WTC11 (cell line): ENCODE measurements around the gene PXN. TPM values are rescaled to one million over a fixed set of nuclear protein-coding genes. Genes with fewer than 3 reads are reported as not detected.

Source experiments
- ATAC-seq: fragments of 200-7000 bp; cut with Tn5 transposase; 2 replicates; pipeline ENCODE4 v1.10.0; 2021; ENCODE audit warnings: mild to moderate bottlenecking, moderate library complexity
- CTCF ChIA-PET: fragments of 300-600 bp; sonication (Branson Sonifier 250); formaldehyde crosslinking; loops from one replicate; lab custom pipeline; 2021; ENCODE audit warnings: antibody characterized with exemption; lab: Charles Lee
- POLR2A ChIA-PET: fragments of 350-600 bp; sonication (Branson Sonifier 250); formaldehyde crosslinking; loops from one replicate; lab custom pipeline; 2021; ENCODE audit warnings: antibody characterized with exemption; lab: Charles Lee
- DNase-seq: peaks from one replicate; pipeline ENCODE4 v3.0.0; 2021; ENCODE audit warnings: low spot score
- H3K27ac Mint-ChIP-seq: 2 replicates; pipeline ENCODE4 v1.8.0; 2021; ENCODE audit warnings: mixed read lengths
- H3K27me3 Mint-ChIP-seq: 2 replicates; pipeline ENCODE4 v1.8.0; 2021; ENCODE audit warnings: low read depth, mild to moderate bottlenecking, moderate library complexity, mixed read lengths
- H3K36me3 Mint-ChIP-seq: 2 replicates; pipeline ENCODE4 v1.8.0; 2021; ENCODE audit warnings: mixed read lengths
- H3K4me1 Mint-ChIP-seq: 2 replicates; pipeline ENCODE4 v1.8.0; 2022; ENCODE audit warnings: mixed read lengths
- H3K4me3 Mint-ChIP-seq: 2 replicates; pipeline ENCODE4 v1.8.0; 2021; ENCODE audit warnings: mild to moderate bottlenecking, moderate library complexity, mixed read lengths
- H3K9me3 Mint-ChIP-seq: 2 replicates; pipeline ENCODE4 v1.8.0; 2021; ENCODE audit warnings: mixed read lengths
- ARID4B ChIP-seq: sonication (generic); formaldehyde crosslinking; IDR thresholded peaks from 2 replicates; pipeline ENCODE4 v1.8.0; 2023; ENCODE audit warnings: missing genetic modification reagents, mild to moderate bottlenecking, borderline replicate concordance
- CREM ChIP-seq: sonication (generic); formaldehyde crosslinking; IDR thresholded peaks from 2 replicates; pipeline ENCODE4 v1.8.1; 2022; ENCODE audit warnings: mild to moderate bottlenecking, missing genetic modification reagents, moderate library complexity
- E2F5 ChIP-seq: sonication (generic); formaldehyde crosslinking; IDR thresholded peaks from 2 replicates; pipeline ENCODE4 v1.8.1; 2022; ENCODE audit warnings: mild to moderate bottlenecking, moderate library complexity, missing genetic modification reagents
- ERG ChIP-seq: fragments of 250-450 bp; sonication (Bioruptor Pico); IDR thresholded peaks from 2 replicates; pipeline ENCODE4 v1.8.0; 2021; ENCODE audit warnings: mild to moderate bottlenecking
- FOXP1 ChIP-seq: sonication (generic); formaldehyde crosslinking; IDR thresholded peaks from 2 replicates; pipeline ENCODE4 v1.8.0; 2022; ENCODE audit warnings: missing genetic modification reagents, mild to moderate bottlenecking, moderate library complexity, borderline replicate concordance
- HMGA2 ChIP-seq: fragments of 250-450 bp; sonication (Bioruptor Pico); IDR thresholded peaks from 2 replicates; pipeline ENCODE4 v1.4.0; 2021; ENCODE audit warnings: mild to moderate bottlenecking, moderate library complexity
- IRF1 ChIP-seq: sonication (generic); formaldehyde crosslinking; IDR thresholded peaks from 2 replicates; pipeline ENCODE4 v1.8.0; 2023; ENCODE audit warnings: missing genetic modification reagents
- MAX ChIP-seq: sonication (generic); formaldehyde crosslinking; IDR thresholded peaks from 2 replicates; pipeline ENCODE4 v1.8.0; 2022; ENCODE audit warnings: mild to moderate bottlenecking, missing genetic modification reagents
- MXD4 ChIP-seq: fragments of 250-450 bp; sonication (Bioruptor Pico); IDR thresholded peaks from 2 replicates; pipeline ENCODE4 v1.8.0; 2021; ENCODE audit warnings: mild to moderate bottlenecking, moderate library complexity, borderline replicate concordance
- NR1H2 ChIP-seq: sonication (generic); formaldehyde crosslinking; IDR thresholded peaks from 2 replicates; pipeline ENCODE4 v1.9.0; 2021; ENCODE audit warnings: mild to moderate bottlenecking, moderate library complexity, missing genetic modification reagents
- OVOL2 ChIP-seq: fragments of 250-450 bp; sonication (Bioruptor Pico); IDR thresholded peaks from 2 replicates; pipeline ENCODE4 v1.9.0; 2021; ENCODE audit warnings: mild to moderate bottlenecking, borderline replicate concordance
- PRRX2 ChIP-seq: fragments of 250-450 bp; sonication (Bioruptor Pico); IDR thresholded peaks from 2 replicates; pipeline ENCODE4 v1.8.0; 2021; ENCODE audit warnings: mild to moderate bottlenecking
- RELA ChIP-seq: sonication (generic); formaldehyde crosslinking; IDR thresholded peaks from 2 replicates; pipeline ENCODE4 v1.8.1; 2022; ENCODE audit warnings: missing genetic modification reagents, mild to moderate bottlenecking, borderline replicate concordance
- SMAD4 ChIP-seq: sonication (generic); formaldehyde crosslinking; IDR thresholded peaks from 2 replicates; pipeline ENCODE4 v1.8.0; 2022; ENCODE audit warnings: mild to moderate bottlenecking, missing genetic modification reagents
- STAT6 ChIP-seq: sonication (generic); formaldehyde crosslinking; conservative IDR thresholded peaks from 2 replicates; pipeline ENCODE4 v1.8.1; 2023; ENCODE audit warnings: mild to moderate bottlenecking, low read depth, missing genetic modification reagents, moderate library complexity
- USF2 ChIP-seq: sonication (generic); formaldehyde crosslinking; IDR thresholded peaks from 2 replicates; pipeline ENCODE4 v1.8.1; 2023; ENCODE audit warnings: mild to moderate bottlenecking, missing genetic modification reagents, moderate library complexity
- ZNF281 ChIP-seq: sonication (generic); formaldehyde crosslinking; IDR thresholded peaks from 2 replicates; pipeline ENCODE4 v1.8.0; 2023; ENCODE audit warnings: mild to moderate bottlenecking, missing genetic modification reagents
- ZNF416 ChIP-seq: fragments of 250-450 bp; sonication (Bioruptor Pico); IDR thresholded peaks from 2 replicates; pipeline ENCODE4 v1.9.0; 2021; ENCODE audit warnings: mild to moderate bottlenecking, inconsistent platforms
- ZNF423 ChIP-seq: fragments of 250-450 bp; sonication (Bioruptor Pico); IDR thresholded peaks from 2 replicates; pipeline ENCODE4 v2.1.2; 2022; ENCODE audit warnings: mild to moderate bottlenecking, moderate library complexity
- ZSCAN18 ChIP-seq: fragments of 250-450 bp; sonication (Bioruptor Pico); IDR thresholded peaks from 2 replicates; pipeline ENCODE4 v2.1.2; 2022; ENCODE audit warnings: mild to moderate bottlenecking, moderate library complexity
- total RNA-seq: library from RNA; stranded (reverse); gene quantifications from 3 replicates; pipeline ENCODE4 v1.2.3, GENCODE V29; 2021

The PXN gene
- total RNA-seq, 1 experiment from 2014 or later: 132 TPM

GRCh38 chr12:120228291-120229070 is 37.0 kb downstream of the PXN start:
- Mint-ChIP-seq H3K4me3 (peak overlapping the region; percentile 55), H3K36me3 (peaks cover 2% of the 10 kb centered on the region; the same call in 1 of the 2 replicates), H3K4me1 (peaks cover 78% of the 10 kb centered on the region), H3K9me3 (no peaks in the 10 kb centered on the region), H3K27me3 (no peaks in the 10 kb centered on the region; the same call in 1 of the 2 replicates), H3K27ac (peak overlapping the region; percentile 98)
- ATAC-seq (peak; percentile 62), DNase-seq (peak; percentile 96)
- ChIA-PET CTCF (interaction anchor here (0.5 to 10.5 kb wide), 50 partner anchors 8 to 557 kb away, joined by 3 to 717 read pairs (median 5); partner anchors contain the start of genes GCN1, PXN, RAB35 and RNU4-1), POLR2A (interaction anchor here (0.5 to 7.7 kb wide), 15 partner anchors 9 to 160 kb away, joined by 3 to 198 read pairs (median 5); partner anchors contain the start of genes PXN, RAB35, RNU4-1 and RNU4-2)
- TF ChIP-seq IRF1 (no peak), ARID4B (CRISPR knock-in tag) (peak; percentile 60; the same call in 1 of the 2 replicates), RELA (CRISPR knock-in tag) (no peak), CREM (CRISPR knock-in tag) (no peak), HMGA2 (CRISPR knock-in tag) (no peak), ZNF423 (no peak), E2F5 (CRISPR knock-in tag) (no peak), PRRX2 (CRISPR knock-in tag) (no peak), NR1H2 (CRISPR knock-in tag) (no peak), MXD4 (CRISPR knock-in tag) (no peak), STAT6 (no peak), ZNF416 (CRISPR knock-in tag) (peak; percentile 8; the same call in 1 of the 2 replicates), SMAD4 (CRISPR knock-in tag) (no peak), ERG (CRISPR knock-in tag) (no peak), FOXP1 (CRISPR knock-in tag) (no peak), OVOL2 (no peak), USF2 (CRISPR knock-in tag) (0 out of 2 replicates have a peak, but pooled peaks have one; percentile 7), MAX (CRISPR knock-in tag) (peak; percentile 85), ZSCAN18 (CRISPR knock-in tag) (no peak), ZNF281 (CRISPR knock-in tag) (peak; percentile 82)
